NT2/D1 (cell line): Measurements from ENCODE around the gene ANO7.

Experiments used
- DNase-seq: peaks from one replicate; pipeline ENCODE4 v3.0.0-alpha.2; 2011; ENCODE audit warnings: low read depth, low spot score
- H3K27me3 ChIP-seq: 2 replicates; pipeline ENCODE4 v1.6.0; 2011; ENCODE audit warnings: mild to moderate bottlenecking; ENCODE audit not compliant: insufficient read length, insufficient read depth
- H3K36me3 ChIP-seq: 2 replicates; pipeline ENCODE4 v1.6.1; 2011; ENCODE audit warnings: mild to moderate bottlenecking, low read length, mixed read lengths; ENCODE audit not compliant: insufficient read depth, insufficient read length
- H3K4me1 ChIP-seq: 2 replicates; pipeline ENCODE4 v1.5.1; 2011; ENCODE audit not compliant: insufficient read depth, insufficient read length
- H3K4me3 ChIP-seq: 2 replicates; pipeline ENCODE4 v1.5.1; 2011; ENCODE audit warnings: low read depth; ENCODE audit not compliant: insufficient read length
- H3K9ac ChIP-seq: 2 replicates; pipeline ENCODE4 v1.6.0; 2011; ENCODE audit warnings: low read depth; ENCODE audit not compliant: insufficient read length
- H3K9me3 ChIP-seq: 2 replicates; pipeline ENCODE4 v1.5.1; 2011; ENCODE audit warnings: mild to moderate bottlenecking, low read length; ENCODE audit not compliant: insufficient read depth
- SUZ12 ChIP-seq: IDR thresholded peaks from 2 replicates; pipeline ENCODE4 v1.6.1; 2011; ENCODE audit not compliant: insufficient read length, insufficient read depth; ENCODE audit errors: extremely low read depth
- YY1 ChIP-seq: IDR thresholded peaks from 2 replicates; pipeline ENCODE4 v1.6.1; 2011; ENCODE audit not compliant: insufficient read length, insufficient read depth
- ZNF274 ChIP-seq: IDR thresholded peaks from 2 replicates; pipeline ENCODE4 v1.6.1; 2011; ENCODE audit warnings: mild to moderate bottlenecking, low read depth, low read length

The ANO7 gene

DNA sequence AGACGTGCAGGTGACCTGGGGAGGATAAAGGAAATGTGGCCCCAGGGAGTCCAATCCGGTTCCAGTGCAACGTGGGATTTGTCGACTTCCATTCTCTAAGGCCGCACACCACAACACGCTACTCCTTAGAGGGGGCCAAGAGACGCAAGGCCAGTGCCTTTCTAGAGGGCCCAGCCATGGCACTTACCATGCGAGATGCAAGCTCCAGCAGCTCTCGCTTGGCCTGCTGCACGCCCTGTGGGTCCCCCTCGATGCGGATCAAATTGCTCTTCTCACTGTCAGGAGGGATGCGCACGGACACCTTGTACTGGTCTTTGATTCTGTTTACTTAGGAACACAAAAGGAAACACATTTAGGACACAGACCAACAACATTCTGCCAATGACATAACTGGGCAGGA, 61.2 kb downstream of the ANO7 start:
- Histone ChIP-seq H3K9ac (peak overlapping the region; percentile 17), H3K36me3 (peaks cover 99% of the 10 kb centered on the region), H3K4me1 (no peaks in the 10 kb centered on the region), H3K27me3 (no peaks in the 10 kb centered on the region), H3K9me3 (no peaks in the 10 kb centered on the region), H3K4me3 (no peak overlapping the region)
- DNase-seq: no peak
- TF ChIP-seq YY1 (no peak), ZNF274 (no peak), SUZ12 (no peak)

- no peak overlapping the region for H3K9ac ChIP-seq
- no peak for DNase-seq
- no peak overlapping the region for H3K4me3 ChIP-seq
- no peaks in the 10 kb centered on the region for H3K27me3 ChIP-seq
- no peaks in the 10 kb centered on the region for H3K9me3 ChIP-seq
- TF ChIP-seq YY1 (no peak), SUZ12 (no peak), ZNF274 (no peak)
- H3K4me1 ChIP-seq: no peaks in the 10 kb centered on the region
- H3K36me3 ChIP-seq: peaks cover 99% of the 10 kb centered on the region
Measured at GRCh38 chr2:241252778-241253475, 64.5 kb downstream of the ANO7 start.

DNA sequence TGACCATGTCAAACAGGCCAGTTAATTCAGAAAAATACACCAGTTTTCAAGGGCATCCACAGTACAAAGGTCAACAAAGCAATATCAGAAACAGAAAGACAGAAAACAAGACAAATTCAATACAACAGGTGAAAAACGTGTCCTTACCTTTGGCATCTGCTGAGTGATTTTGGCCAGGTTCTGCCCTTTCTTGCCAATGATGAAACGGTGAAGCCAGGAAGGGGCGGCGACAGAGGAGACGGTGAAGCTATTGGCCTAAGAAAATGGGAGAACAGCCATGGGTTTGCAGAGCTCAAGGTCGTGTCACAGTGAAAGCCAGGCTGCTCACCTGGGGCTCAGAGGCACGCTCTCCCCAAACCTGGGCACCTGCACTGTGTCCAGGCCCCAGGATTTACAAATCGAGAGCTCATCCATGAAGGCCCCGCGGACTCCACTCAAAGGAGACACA, 66.5 kb downstream of the ANO7 start:
- TF ChIP-seq YY1 (no peak), SUZ12 (no peak), ZNF274 (no peak)
- Histone ChIP-seq H3K4me1 (no peaks in the 10 kb centered on the region), H3K27me3 (no peaks in the 10 kb centered on the region), H3K36me3 (peaks cover 97% of the 10 kb centered on the region), H3K9ac (no peak overlapping the region), H3K4me3 (no peak overlapping the region), H3K9me3 (no peaks in the 10 kb centered on the region)
- no peak for DNase-seq

GRCh38 chr2:241255542-241256167, 67.2 kb downstream of the ANO7 start:
- Histone ChIP-seq H3K4me1 (no peaks in the 10 kb centered on the region), H3K4me3 (no peak overlapping the region), H3K27me3 (no peaks in the 10 kb centered on the region), H3K9me3 (no peaks in the 10 kb centered on the region), H3K36me3 (peaks cover 97% of the 10 kb centered on the region), H3K9ac (no peak overlapping the region)
- TF ChIP-seq SUZ12: no peak
- TF ChIP-seq YY1: no peak
- no peak for TF ChIP-seq ZNF274
- no peak for DNase-seq

DNA sequence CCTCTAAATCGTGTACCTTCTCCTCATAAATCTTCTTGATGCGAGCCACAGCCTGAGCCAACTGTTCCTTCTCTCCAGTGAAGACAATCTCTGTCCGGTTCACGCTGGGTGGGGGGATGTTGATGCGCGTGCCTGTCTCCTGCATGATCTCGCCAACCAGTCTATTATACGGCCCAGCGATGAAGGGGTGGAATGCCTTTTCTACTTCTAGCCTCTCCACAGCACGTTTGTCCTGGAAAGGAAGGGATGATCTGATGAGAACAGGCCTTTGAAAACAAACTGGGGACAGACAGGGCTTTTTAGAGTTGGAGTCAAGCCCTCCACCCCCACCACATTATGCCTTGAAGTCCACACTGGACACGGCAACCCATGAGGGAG, 67.7 kb downstream of the ANO7 start:
- H3K4me3 ChIP-seq: no peak overlapping the region
- no peak for DNase-seq
- H3K36me3 ChIP-seq: peaks cover 97% of the 10 kb centered on the region
- H3K27me3 ChIP-seq: no peaks in the 10 kb centered on the region
- TF ChIP-seq SUZ12: no peak
- no peak for TF ChIP-seq ZNF274
- no peak for TF ChIP-seq YY1
- H3K4me1 ChIP-seq: no peaks in the 10 kb centered on the region
- no peaks in the 10 kb centered on the region for H3K9me3 ChIP-seq
- H3K9ac ChIP-seq: no peak overlapping the region

- Histone ChIP-seq H3K9me3 (no peaks in the 10 kb centered on the region), H3K36me3 (peaks cover 97% of the 10 kb centered on the region), H3K9ac (no peak overlapping the region), H3K4me3 (no peak overlapping the region), H3K27me3 (no peaks in the 10 kb centered on the region), H3K4me1 (no peaks in the 10 kb centered on the region)
- no peak for DNase-seq
- TF ChIP-seq ZNF274: no peak
- no peak for TF ChIP-seq YY1
- no peak for TF ChIP-seq SUZ12
Measured at GRCh38 chr2:241257419-241258032, 69.0 kb downstream of the ANO7 start.
